OCI-LY3 (cell line): ENCODE results near the gene MED13.

ENCODE experiments used
- EZH2phosphoT487 ChIP-seq: fragments of 200-600 bp; shearing (Covaris generic); IDR thresholded peaks from 2 replicates; pipeline ENCODE4 v1.6.1; 2018; ENCODE audit warnings: antibody characterized with exemption, mixed run types, low read depth
- TF ChIP-seq, protein P1 (sequence below): fragments of 200-600, 300-600 bp; sonication (generic); IDR thresholded peaks from 2 replicates; pipeline ENCODE4 v1.5.1; 2014; ENCODE audit warnings: antibody characterized with exemption, low read length, low read depth

- TF ChIP-seq, protein P1, sequence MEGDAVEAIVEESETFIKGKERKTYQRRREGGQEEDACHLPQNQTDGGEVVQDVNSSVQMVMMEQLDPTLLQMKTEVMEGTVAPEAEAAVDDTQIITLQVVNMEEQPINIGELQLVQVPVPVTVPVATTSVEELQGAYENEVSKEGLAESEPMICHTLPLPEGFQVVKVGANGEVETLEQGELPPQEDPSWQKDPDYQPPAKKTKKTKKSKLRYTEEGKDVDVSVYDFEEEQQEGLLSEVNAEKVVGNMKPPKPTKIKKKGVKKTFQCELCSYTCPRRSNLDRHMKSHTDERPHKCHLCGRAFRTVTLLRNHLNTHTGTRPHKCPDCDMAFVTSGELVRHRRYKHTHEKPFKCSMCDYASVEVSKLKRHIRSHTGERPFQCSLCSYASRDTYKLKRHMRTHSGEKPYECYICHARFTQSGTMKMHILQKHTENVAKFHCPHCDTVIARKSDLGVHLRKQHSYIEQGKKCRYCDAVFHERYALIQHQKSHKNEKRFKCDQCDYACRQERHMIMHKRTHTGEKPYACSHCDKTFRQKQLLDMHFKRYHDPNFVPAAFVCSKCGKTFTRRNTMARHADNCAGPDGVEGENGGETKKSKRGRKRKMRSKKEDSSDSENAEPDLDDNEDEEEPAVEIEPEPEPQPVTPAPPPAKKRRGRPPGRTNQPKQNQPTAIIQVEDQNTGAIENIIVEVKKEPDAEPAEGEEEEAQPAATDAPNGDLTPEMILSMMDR, result no peak
- TF ChIP-seq EZH2phosphoT487, result no peak
Observed at GRCh38 chr17:62058611-62059010, 6.5 kb downstream of the MED13 start.
